GM21526 (cell line): ENCODE measurements around the gene PASK.

Experiments used
- ATAC-seq: cut with Tn5 transposase; IDR thresholded peaks from one replicate; pipeline ENCODE4 v1.9.1; 2021; ENCODE audit warnings: moderate library complexity; ENCODE audit not compliant: unreplicated experiment, low FRiP score

Gene PASK

DNA sequence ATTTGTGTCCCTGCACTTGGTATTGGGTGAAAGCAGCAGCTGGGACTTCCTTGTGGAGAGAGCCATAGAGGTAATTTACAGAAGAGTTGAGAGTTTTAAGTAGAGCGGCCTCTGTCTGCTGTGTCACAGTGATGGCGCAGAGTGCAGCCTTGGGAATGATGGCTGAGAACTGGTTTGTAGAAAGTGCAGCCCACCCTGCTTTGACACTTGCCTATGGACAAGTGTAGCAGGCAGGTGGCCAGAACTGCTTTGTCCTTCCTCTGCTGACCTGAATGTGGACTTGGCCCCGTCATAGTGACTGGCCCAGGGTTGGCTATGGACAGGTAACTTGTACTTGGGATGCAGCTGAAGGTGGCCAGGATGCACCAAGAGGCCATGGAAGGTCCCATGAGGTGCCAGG lies 32.9 kb upstream of the PASK start:
- no peak for ATAC-seq

DNA sequence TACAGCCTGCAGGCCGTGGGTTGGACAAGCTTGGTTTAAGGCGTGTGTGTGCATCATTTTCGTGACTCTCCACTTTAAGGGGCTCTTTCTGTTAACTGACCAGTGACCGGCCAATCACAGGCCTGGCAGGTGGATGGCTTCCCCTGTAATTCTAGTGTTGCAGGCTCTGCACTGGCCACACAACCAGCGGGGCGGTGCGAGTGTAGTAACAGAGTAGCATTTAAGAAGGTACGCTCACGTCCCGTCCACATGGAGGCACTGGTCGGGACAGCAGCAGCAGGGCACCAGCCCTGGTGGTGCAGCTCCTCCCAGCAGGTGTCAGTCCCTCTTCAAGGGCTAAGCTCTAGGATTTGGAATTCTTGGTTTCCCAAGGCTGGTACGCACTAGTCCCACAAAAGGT lies 31.2 kb upstream of the PASK start:
- no peak for ATAC-seq

DNA sequence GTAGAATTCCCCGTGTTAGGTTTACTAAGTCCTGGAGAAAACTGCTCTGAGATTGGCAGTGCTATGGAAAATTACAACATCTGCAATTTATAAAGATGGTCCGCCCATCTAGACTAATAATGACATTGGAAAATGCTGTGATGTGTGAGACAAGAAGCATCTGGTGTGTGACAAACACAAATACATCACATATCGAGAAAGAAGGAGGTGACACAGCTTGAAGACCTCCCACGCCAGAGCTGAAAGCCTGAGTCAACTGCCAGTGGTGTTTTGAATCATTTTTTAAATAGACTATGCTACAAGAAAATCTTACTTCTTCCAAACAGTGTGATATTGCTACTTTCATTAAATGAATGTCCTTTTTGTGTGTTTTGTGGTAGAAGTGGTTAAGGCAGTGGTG lies 30.6 kb upstream of the PASK start:
- ATAC-seq: no peak

DNA sequence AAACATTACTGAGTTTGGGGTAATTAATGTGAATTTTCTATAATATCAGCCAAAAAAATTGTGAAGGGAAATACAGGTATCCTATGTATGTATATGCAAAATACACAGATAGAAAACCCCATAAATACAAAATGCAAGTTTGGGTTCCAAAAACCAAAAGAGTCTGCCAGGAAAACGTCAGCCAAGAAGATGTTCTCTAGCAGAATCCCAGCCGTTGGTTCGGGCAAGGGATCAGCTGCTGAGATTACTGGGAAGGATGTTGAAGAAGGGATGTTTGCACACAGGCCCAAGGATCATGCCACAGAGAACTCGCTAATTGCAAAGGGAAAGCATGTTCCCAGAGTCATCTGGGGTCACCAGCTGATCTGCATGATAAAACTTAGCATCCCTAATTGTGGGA lies 29.7 kb upstream of the PASK start:
- no peak for ATAC-seq

DNA sequence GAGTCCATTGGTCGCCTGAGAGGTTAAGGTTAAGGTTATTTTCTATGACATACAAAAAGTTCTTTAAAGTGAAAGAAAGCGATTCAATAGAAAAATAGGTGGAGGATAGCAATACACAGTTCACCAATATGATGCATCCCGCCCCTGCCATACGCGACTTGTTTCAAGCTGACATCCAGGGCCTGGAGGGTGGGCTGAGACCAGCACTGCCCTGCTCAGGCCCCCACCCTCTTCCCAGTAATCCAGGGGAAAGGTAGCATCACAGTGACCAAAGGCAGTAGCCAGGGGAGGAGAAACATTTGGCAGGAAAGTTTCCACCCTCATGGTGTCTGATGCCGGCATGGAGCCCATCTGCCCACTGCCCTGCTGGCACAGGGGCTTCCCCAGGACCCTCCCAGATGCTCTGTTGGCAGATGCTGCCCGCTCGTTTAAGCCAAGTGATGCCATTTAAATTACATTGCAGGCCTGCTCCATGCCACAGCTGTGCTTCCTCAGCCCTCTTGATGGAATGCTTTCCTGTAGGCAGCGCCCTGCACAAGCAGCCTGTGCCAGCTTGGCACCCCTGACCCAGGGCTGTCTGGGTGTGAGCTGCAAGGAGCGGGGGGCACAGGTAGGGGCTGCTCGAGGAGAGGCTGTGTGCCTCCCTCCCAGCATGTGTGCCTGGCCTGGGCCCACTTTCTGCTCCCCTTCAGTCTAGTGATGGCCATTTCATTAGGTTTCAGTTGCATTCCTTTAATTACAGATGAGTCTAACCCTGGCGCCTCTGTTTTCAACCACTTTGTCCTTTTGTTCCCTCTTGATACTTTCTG lies 28.5 kb upstream of the PASK start:
- ATAC-seq: no peak

DNA sequence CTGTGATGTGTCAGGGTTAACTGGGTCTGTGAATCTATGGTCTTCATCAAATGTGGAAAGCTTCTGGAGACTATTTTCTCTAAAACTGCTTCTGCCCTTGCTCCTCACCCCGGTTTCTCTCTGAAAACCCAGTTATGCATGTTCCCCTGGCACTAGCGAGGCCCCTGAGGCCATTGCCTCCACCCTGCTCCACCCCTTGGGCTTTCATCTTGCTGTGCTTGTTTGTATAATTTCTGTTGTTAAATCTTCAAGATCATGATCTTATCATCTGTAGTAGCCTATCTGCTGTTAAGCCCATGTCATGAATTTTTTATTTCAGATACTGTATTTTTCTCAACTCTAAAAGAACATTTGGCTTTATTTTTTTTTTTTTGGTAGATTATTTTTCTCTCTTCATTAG lies 24.3 kb upstream of the PASK start:
- ATAC-seq: no peak

DNA sequence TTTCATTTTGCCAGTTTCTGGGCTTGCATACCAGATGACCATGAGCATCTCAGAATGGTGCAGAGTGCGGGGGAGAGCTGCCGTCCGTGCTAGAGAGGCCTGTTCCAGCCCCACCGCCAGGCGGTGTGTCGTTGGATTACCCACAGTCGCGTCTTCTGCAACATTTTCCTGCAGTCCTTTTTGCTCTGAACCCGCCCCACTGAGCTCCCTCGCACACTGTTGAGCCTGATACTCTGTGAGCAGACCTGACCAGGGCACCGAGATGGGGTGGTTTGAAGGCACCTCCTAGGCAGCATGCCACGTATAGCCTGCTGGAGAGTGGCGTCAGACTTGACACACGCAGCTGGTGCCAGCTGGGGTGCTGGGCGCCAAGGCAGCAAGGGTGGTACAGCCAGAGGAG lies 19.1 kb upstream of the PASK start:
- no peak for ATAC-seq

DNA sequence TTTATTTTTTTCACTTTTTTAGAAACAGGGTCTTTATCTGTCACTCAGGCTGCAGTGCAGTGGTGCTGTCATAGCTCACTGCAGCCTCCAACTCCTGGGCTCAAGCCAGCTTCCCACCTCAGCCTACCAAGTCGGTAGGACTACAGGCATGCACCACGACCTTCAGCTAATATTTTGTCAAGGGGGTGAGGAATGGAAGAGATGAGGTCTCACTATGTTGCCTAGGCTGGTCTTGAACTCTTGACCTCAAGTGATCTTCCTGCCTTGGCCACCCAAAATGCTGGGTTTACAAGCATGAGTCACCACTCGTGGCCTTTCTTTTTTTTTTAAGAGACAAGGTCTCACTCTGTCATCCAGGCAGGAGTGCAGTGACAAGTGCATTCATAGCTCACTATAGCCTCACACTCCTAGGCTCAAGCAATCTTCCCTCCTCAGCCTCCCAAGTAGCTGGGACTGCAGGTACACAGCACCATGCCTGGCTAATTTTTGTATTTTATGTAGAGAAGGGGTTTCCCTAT lies 14.4 kb upstream of the PASK start:
- no peak for ATAC-seq

DNA sequence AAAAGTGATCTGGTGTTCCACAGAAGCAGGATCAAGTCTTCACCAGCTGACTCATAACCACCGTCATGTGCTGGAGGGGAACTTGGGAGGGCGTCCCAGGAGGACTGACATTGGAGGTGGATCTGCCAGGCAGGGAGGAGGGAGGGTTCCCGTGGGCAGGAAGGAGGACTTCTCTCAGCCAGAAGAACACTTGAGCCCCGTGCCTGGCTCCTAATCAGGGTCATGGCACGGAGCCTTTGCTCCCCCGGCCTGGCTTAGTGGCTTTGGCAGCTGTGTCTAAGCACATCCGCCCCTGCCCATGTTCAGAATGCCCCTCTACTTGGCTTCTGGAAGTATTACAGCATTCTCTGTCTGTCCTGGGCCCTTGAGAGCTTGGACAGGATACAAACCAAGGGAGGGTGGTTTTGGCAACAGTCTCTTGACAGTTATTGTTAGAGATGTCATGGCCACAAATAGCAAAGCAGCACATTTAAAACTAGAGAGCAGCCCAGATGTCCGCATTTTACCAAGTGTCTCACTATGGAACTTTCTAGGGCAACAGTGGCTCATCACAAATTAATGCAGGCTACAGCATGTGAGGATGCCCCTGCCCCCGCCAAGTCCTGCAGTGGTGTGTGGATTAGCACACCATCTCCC lies 12.5 kb upstream of the PASK start:
- no peak for ATAC-seq

DNA sequence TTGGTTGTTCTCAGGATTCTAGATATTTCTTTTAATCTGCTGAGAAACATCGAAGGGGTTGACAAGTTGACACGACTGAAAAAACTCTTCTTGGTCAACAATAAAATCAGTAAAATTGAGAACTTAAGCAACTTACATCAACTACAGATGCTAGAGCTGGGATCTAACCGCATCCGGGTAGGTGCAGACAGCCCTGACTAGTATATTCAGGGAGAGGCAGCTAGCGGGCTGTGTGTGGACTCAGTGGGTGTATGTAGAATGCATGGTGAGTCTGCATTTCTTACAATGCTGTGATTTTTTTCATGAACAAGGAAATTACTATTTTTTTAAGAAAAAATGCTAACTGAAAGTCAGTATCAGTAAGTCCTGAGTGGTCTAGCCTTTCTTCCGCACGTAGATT lies 11.0 kb upstream of the PASK start:
- no peak for ATAC-seq

DNA sequence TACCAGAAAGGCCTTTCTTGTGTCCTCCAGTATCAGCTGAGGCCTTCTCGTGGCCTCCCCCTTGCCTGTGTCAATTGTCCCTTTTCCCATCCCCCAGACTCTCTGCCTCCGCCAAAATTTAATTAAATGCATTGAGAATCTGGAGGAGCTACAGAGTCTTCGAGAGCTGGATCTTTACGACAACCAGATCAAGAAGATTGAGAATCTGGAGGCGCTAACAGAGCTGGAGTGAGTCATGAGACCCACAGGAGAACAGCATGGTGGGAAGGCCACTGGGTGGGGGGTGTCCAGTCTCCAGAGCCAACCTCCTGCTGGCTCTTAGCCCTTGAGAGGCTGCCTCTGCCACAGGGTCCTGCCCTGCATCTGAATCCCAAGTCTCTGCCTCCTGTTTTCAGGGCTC lies 9.8 kb upstream of the PASK start:
- no peak for ATAC-seq

DNA sequence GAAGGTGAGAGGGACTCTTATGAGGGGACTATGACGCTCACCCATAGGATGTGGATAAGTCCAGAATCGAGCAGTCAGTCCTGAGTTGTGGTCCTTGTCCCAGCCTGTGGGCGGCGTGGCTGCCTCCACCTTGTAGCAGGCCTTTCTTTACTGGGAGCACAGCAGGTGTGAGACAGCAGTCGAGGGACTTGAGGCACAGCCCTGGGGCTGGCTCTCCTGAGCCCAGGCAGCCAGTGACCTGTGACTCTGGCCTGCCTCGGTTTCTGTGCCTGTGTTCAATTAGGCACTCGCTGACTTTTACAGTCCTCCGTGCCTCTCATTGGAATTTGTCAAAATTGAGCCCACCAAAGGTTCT lies 9.3 kb upstream of the PASK start:
- ATAC-seq: no peak

DNA sequence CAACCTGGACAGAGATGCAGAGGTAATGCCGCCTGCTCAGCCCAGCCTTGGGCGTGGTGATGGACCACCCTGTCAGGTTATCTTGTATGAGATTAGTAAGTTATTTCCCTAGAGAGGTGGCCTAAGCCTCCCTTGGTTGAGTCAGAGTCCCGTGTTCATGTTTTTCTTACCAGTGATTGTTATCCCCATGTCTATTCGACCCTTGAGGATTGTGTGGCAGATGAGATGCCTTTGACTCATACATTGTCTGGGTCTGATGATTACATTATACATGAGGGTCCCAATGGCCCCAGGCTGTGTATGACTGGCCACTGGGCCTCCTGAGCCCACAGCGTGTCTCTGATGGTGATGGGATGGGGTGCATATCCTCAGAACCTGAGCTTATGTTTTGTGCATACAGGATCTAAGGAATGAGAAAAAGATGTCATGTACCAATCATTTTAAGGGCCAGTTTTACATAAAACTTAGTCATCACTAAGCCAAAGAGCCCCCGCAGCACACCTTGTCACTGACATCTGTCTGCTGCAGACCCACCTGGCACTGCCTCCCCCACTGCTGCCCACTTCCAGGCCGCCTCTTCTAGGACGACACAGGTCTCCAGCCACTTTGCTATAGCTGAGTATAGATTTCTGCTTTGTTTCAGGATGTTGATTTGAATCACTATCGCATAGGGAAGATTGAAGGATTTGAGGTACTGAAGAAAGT lies 8.7 kb upstream of the PASK start:
- ATAC-seq: no peak

DNA sequence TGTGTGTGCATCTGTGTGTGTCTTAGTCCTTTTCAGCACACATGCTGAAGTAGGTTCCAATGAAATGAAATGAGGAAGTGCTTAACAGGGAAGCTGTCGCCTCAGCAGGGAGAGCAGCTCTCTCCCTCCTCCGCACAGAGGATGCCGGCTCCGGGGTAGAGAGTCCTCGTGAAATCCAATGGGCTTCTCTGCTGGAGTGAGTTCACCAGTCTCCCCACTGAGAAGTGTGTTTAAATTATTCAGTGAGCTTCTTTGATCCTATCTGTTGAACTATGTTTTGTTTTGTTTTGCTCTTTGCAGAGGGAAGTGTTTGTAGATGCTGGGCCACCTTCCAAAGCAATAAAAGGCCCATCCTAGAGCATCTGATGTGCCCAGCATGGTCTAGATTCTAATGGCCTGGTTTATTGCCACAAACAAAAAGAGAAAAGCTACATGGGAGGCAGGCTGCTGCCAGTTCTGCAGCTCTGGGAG lies 7.7 kb upstream of the PASK start:
- ATAC-seq: no peak

DNA sequence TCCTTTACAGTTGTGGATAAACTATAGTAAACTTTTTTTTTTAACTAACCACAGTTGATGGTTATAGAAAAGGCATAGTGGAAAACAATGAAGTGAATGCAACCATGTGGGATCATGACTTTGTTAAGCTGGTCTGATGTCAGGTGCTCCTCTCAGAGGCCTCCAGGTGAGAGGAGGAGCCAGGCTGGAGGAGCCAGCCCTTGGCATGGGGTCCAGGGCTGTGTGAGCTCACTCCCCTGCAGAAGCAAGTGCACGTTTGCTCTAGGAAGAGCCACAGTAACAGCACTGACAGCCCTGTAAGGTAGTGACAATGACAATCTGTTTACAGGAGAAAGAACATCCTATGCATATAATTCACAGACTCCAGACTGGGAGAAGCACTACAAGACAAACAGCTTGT lies 6.7 kb upstream of the PASK start:
- ATAC-seq: no peak

DNA sequence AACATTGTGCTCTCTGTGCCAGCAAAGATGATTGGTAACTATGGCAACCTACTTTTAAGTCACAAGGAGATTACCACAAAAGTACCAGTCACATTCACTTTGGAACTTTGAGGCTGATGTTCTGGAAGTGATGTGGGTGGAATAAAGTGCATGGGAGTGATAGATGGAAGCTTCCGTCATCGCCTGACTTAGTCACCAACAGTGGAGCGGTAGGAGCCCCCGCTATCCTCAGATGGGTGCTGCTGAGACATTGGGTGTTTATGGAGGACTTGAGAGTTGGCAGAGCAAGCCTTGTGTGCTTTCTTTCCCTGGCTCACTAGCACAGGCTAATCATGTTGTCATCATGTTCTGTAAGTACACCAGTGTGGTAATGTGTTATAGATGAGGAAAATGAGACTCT lies 5.6 kb upstream of the PASK start:
- no peak for ATAC-seq

DNA sequence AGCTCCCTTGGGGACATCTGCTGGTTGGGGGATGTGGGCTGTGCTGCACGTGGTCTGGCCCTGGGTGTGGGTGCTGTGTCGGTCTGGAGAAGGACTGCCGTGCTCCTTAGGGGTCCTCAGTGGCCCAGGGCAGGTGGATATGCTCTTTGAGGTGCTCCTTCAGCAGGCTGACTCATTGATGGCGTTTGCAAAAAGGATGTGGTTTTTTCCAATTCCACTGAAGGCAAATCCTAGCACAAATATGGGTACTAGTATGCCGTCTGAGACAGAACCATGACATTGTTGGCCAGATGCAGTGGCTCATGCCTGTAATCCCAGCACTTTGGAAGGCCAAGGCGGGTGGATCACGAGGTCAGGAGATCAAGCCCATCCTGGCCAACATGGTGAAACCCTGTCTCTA lies 4.3 kb upstream of the PASK start:
- ATAC-seq: no peak

DNA sequence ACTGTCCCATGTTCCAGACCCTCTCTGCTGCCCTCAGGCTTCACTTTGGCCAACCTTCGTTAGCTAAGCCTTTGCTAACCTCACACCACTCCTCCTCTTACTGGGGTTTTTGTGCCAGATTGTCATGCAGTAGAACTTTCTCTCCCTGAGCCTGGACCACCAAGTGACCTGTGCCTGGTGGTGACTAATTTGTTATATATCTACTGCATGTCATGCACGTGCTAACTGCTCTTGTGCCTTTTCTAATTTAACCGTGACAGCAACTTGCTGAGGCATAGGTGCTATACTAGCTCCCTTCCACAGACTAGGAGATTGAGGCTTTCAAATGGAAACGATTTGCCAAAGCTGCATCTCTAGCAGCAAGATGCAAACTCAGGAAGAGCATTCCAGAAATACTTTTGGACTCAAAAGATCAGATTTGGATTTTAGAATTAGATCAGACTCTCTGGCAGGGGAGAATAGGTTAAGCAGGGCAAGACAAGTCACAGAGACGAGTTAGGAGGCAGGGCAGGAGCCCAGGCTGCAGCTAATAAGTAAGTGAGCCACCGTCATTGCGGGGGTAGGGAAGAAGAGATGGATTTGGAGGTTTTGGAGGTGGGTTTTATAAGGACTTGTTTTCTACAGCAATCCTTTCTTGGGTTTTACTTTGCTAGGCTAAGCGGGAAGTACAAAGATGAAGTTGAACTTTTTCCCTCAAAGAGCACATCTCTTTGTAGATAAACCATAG lies 2.8 kb upstream of the PASK start:
- no peak for ATAC-seq

DNA sequence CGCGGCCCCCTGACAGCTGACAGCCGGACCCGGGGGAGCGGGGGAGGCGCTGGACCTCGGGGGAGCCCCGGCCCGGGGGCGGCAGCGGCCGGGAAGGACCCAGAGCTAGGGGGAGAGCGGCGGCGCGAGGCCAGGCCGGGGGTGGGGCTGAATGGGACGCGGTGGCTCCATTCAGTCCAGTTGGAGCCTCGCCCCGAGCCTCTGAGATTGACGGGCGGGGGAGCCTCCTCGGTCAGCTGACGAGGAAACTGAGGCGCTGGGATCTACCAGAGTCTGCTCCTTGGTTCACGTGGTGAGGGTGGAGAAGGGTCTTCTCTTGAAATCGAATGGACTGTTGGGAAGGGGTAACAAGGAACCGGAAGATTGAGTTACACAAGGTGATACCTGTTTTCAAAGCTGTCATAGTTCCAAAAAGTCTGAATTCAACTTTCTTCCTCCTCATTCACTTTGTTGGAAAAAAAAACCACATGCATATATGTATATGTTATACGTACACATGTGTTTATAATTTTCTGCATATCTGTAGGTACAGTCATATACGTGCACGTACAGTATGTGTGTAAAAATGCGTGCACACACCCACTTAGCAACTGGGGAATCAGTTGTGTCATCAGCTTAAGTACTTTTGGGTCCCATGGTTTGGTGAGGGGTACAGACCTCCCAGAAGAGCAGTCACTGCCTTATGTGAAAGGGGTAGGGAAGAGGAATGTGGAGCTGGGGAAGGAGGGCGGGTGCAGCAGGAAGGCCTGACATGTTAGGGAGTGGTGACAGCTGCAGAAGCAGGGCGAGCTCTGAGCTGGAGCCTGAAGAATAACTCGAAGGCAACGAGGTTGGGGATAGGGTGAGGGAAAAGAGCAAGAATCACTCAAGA lies 1.6 kb upstream of the PASK start:
- ATAC-seq: peak; percentile 6
